Femur (tissue), 1 donor: ENCODE data around the gene MAN2B1.

ENCODE experiments used
- DNase-seq: peaks from one replicate; pipeline ENCODE4 v3.0.0-alpha.2; 2017

Gene MAN2B1

DNA sequence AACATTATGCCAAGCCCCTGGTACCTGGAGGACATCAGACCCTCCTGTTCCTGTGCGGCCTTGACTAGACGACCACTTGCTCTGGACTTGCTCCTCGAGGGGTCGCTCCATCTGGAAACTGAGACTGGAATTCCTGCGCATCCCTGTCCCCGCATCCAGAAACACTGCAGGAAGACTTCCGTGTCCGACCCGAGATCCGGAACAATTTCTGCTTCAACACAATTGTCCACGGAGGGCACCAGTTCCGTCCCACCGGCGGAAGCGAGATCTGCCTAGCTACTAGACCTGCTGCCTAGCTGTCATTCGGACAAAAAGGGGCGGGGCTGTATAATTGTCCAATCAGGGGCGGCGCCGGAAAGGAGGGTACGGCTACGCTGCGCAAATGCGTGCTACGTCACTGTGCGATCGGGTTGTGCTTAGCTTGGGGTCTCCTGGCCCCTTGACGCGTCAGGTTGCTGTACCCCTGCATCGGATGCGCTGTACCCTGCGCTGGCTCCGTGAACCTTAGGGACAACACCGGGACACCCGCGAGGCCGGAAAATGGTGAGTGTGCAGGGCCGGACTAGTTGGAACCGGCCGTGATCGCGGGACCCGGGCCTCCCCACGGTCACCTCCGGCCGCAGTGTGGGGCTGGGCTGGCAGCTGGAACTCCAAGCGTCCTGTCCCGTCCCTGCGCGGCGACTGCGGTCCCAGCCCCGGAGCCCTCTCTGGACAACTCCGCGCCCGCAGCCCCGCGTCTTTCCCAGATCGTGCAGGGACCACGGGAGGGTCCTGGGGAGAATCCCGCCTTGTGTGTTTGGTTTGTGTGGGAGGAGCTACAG is 55.8 kb downstream of the MAN2B1 start, which contains the start of the genes ZNF490 and ZNF791:
ZNF490 (minus strand) TSS at position 274 of the 821 bp plus-strand sequence; CDS start at position 141, 133 bp downstream.
ZNF791 (plus strand) TSS at position 381 of the 821 bp plus-strand sequence; CDS start at position 541, 160 bp downstream.
- peak; percentile 99 for DNase-seq

DNA sequence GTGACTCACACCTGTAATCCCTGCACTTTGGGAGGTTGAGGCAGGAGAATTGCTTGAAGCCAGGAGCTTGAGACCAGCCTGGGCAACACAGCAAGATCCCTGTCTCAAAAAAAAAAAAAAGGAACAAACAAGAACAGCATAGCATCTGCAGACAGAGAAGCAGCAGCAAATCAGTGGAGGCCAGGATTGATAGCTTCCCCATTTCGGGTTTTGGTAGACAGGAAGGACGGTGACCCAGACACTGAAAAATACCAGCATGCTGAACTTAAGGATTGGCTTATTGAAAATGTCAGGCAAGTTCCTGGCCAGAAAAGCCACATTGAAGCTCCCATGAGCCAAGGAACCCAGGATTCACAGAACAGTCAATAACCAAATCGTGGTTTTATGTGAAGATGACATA is 58.9 kb downstream of the MAN2B1 start:
- DNase-seq, result no peak

DNA sequence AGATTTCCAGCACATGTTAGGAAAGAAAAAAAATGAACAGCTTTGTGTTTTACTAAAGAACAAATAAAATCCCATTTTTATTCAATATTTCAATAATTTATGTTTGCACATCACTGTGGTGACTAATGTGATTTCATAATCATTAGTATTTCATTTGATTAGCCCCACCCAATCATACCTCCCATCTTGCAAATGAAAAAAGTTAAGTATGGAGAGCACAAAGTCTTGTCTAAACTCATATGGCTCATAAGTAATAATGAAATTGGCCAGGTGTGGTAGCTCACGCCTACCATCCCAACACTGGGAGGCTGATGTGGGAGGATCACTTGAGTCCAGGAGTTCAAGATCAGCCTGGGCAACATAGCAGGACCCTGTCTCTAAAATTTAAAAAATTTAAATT is 59.7 kb downstream of the MAN2B1 start:
- DNase-seq, result no peak

DNA sequence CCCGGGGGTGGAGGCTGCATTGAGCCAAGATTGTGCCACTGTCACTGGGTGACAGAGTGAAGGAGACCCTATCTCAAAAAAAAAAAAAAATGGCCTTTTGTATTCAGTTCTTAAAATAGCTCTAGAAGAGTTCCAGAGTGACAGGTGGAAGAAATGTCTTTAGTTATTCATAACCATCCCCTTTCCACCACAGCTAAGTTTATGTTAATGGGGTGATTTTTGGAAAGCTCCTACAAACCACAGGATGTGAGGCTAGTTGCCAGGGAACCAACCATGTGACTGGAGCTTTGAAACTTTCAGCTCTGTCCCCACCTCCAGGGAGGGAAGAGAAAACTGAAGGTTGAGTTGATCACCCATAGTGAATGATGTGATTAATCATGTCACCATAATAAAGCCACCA is 62.8 kb downstream of the MAN2B1 start:
- DNase-seq, result no peak

DNA sequence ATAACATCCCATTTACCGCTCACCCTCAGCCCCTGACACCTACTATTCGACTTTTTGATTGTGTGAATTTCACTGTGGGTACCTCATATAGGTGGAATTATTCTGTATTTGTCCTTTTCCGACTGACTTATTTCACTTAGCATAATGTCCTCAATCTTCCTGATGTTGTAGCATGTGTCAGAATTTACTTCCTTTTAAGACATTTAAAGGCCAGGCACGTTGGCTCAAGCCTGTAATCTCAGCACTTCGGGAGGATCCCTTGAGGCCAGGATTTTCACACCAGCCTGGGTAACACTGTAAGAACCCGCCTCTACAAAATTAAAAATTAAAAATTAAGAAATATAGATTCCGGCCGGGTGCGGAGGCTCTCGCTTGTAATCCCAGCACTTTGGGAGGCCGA is 68.9 kb downstream of the MAN2B1 start:
- no peak for DNase-seq

DNA sequence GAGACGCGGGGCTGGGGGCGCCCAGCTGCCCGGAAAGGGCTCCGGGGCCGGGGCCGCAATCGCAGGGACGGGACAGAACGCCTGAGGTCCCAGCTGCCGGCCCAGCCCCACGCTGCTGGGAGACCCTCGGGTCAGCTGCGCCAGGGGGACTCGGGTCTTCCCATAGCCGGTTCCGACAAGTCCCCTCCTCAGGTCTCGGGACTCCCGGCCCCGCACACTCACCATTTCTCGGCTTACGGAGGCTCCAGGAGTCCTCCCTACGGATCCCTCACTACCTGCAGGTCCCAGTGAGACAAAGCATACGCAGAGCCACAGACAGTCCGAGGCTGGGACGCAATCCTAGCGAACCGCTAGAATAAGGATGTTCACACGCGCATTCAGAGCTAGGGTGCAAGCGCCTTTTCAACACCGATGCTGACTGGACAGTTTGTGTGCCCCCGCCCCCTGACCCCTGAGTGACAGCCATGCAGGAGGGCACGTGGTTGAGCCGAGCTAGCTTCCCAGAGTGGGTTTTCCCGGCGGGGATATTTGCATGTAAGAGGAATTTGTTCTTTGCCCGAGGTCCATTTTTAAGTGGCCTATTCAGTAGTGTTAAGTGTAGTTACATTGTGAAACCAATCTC is 69.5 kb downstream of the MAN2B1 start:
- no peak for DNase-seq
